ENCODE results near the gene PPARA. TPM values are rescaled to one million over a fixed set of nuclear protein-coding genes. Genes with fewer than 3 reads are reported as not detected.

The PPARA gene
- total RNA-seq, 1 donor from 2014 or later, result 13.0 TPM

DNA sequence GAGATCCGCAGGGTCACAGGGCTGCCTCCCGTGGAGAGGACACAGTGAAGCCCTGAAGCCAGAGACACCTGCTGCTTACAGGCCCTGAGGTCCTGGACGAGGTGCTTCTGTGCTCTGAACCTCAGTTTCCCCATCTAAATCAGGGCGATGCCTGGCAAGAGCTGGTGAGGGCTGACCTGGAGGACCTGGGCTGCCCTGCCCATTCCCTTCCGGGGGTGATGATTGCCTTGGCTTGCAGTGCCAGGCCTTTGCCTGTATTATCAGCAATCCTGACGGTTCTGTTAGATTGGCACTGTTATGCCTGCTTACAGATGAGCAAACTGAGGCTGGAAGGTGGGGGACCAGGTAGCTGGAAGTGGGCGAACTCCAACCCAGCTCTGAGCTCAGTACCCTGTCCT, 138.5 kb downstream of the PPARA start:
- Mint-ChIP-seq H3K27ac (no peak overlapping the region), H3K36me3 (peaks cover 33% of the 10 kb centered on the region), H3K4me1 (no peaks in the 10 kb centered on the region), H3K27me3 (ENCODE audit: low read depth) (no peaks in the 10 kb centered on the region), H3K9me3 (no peaks in the 10 kb centered on the region), H3K4me3 (no peak overlapping the region)
- TF ChIP-seq CTCF (IDR thresholded peaks at IDR 0.05; ENCODE audit: unreplicated experiment), result no peak
- DNase-seq (ENCODE audit: low spot score in 2 of 2, unreplicated experiment in 2 of 2), result no peak

GRCh38 chr22:46289244-46289891, 139.0 kb downstream of the PPARA start:
- H3K4me3 Mint-ChIP-seq, result no peak overlapping the region

DNA sequence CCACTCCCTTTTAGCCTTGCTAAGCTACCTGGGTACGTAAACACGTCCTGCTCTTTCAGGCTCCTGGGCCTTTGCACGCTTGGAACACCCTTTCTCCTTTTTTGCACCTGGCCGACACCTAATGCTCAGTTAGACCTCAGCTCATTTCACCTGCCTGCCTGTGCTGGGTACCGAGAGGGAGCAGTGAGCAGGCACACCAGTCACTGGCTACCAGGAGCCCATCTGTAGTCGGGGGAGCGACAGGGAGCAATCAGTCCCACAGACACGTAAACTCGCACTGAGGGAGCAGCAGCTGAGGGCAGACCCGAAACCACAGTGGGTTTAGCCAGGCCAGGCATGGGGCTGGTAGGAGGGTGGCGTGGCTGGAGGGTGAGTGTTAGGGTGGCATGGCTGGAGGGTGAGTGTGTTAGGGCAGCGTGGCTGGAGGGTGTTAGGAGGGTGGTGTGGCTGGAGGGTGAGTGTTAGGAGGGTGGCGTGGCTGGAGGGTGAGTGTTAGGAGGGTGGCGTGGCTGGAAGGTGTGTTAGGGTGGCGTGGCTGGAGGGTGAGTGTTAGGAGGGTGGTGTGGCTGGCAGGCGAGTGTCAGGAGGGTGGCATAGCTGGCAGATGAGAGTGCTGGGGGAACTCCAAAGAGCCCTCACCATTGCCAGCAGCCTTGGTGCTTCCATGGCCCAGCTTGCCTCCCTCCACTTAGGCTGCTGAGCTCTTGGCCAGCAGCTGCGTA, 140.0 kb downstream of the PPARA start:
- Mint-ChIP-seq H3K27ac (no peak overlapping the region), H3K27me3 (ENCODE audit: low read depth) (no peaks in the 10 kb centered on the region), H3K9me3 (no peaks in the 10 kb centered on the region), H3K4me1 (peaks cover 3% of the 10 kb centered on the region), H3K36me3 (peaks cover 24% of the 10 kb centered on the region), H3K4me3 (no peak overlapping the region)
- no peak for TF ChIP-seq CTCF (IDR thresholded peaks at IDR 0.05; ENCODE audit: unreplicated experiment)
- DNase-seq (ENCODE audit: low spot score in 2 of 2, unreplicated experiment in 2 of 2), result no peak

More at GRCh38 chr22:46289244-46289891, 139.0 kb downstream of the PPARA start:
- Mint-ChIP-seq H3K9me3 (no peaks in the 10 kb centered on the region), H3K4me1 (no peaks in the 10 kb centered on the region), H3K27me3 (ENCODE audit: low read depth) (no peaks in the 10 kb centered on the region), H3K36me3 (peaks cover 28% of the 10 kb centered on the region), H3K27ac (no peak overlapping the region)
- no peak for DNase-seq (ENCODE audit: low spot score in 2 of 2, unreplicated experiment in 2 of 2)
- no peak for TF ChIP-seq CTCF (IDR thresholded peaks at IDR 0.05; ENCODE audit: unreplicated experiment)

- no peaks in the 10 kb centered on the region for H3K27me3 Mint-ChIP-seq (ENCODE audit: low read depth)
- no peaks in the 10 kb centered on the region for H3K9me3 Mint-ChIP-seq
- H3K4me3 Mint-ChIP-seq, result no peak overlapping the region
- no peak overlapping the region for H3K27ac Mint-ChIP-seq
- H3K4me1 Mint-ChIP-seq, result peaks cover 7% of the 10 kb centered on the region
- peaks cover 18% of the 10 kb centered on the region for H3K36me3 Mint-ChIP-seq
- no peak for TF ChIP-seq CTCF (IDR thresholded peaks at IDR 0.05; ENCODE audit: unreplicated experiment)
- DNase-seq (ENCODE audit: low spot score in 2 of 2, unreplicated experiment in 2 of 2), result no peak
These were observed 140.8 kb downstream of the PPARA start for GRCh38 chr22:46290843-46291785.

- no peak for TF ChIP-seq CTCF (IDR thresholded peaks at IDR 0.05; ENCODE audit: unreplicated experiment)
- DNase-seq (ENCODE audit: low spot score in 2 of 2, unreplicated experiment in 2 of 2), result no peak
- Mint-ChIP-seq H3K36me3 (peaks cover 18% of the 10 kb centered on the region), H3K9me3 (no peaks in the 10 kb centered on the region), H3K27me3 (ENCODE audit: low read depth) (no peaks in the 10 kb centered on the region), H3K4me1 (peaks cover 13% of the 10 kb centered on the region), H3K4me3 (no peak overlapping the region), H3K27ac (no peak overlapping the region)
These were observed 141.8 kb downstream of the PPARA start for GRCh38 chr22:46292173-46292572.

Data from mesothelial cell of epicardium (in vitro differentiated cells).